ENCODE measurements around the gene LCTL. TPM values are rescaled to one million over a fixed set of nuclear protein-coding genes. Genes with fewer than 3 reads are reported as not detected.

LCTL gene
- total RNA-seq: 0.32 TPM in 1 of 2 replicates, not detected in the other

DNA sequence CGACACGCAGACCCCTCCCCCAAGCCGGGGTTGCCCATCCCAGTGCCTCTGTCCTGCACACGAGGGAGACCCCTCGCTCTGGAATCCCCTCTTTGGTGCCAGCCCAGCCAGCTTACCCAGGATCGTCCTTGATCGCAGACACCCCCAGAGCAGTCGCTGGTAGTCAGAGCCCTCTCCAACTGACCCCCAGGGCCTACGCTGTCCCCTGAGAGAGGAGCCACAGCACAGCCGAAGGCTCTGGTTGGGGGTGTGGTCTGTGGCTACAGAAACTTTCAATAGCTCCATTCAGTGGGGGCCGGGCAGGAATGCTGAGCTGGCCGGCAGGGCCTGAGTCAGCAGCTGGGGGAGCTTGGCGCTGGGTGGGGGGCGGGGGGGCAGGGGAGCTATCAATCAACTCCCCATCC lies at the start of gene LCTL:
TSS of gene LCTL (minus strand) at position 258 of the 404 bp plus-strand sequence. CDS start 633 bp downstream, outside the sequence.

DNA sequence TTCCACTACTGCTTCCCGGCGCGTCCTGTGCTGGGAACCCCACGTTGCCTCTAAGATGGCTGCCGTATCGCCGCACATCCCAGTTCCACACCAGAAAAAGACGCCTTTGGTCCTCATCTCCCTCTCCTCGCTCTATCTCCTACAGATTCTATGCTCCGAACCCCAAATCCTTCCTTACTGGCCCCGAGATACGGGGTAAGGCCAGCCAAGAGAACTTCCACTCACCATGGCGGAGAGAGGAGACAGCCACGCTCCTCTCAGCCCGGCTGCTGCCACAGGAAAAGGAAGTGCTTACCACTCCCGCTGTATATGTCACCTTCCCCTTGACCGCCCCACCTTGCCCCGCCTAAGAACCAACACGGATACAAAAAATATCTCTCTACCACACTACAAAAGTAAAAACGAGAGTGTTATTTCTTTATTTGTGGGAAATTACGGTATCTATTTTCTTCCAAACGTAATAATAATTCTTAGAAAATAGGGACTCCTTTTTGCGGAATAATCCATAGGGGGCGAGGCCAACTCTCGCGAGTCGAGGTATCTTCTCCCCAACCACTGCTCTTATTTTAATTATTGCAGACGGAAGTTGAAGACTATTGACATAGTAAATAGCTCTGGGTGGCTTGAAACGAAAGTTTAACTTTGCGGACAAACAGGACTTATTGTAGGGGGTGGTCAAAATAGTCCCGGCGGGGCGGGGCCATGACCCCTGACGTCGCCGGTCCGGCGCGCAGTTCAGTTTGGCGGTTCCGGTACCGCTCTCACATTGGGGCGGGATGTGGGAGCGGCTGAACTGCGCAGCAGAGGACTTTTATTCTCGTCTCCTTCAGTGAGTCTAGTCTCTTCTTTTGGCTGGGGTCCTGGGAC lies 61.0 kb downstream of the LCTL start, which contains the start of the genes RPL4 and ZWILCH:
TSS of gene RPL4 (minus strand) at position 293 of the 867 bp plus-strand sequence. CDS start at position 228, 65 bp downstream.
TSS of gene ZWILCH (plus strand) at position 764 of the 867 bp plus-strand sequence. CDS start at position 777, 13 bp downstream.

Other genes starting within 250 kb of the LCTL start
- gene TIPIN, start 209.3 kb downstream of the LCTL start, total RNA-seq: 2.9 and 5.4 TPM in 2 replicates
- gene MAP2K1, start 179.1 kb downstream of the LCTL start, total RNA-seq: 56.9 and 82.9 TPM in 2 replicates
- gene SNAPC5, start 68.2 kb downstream of the LCTL start, total RNA-seq: 11.7 and 17.0 TPM in 2 replicates
- 5,866 and 6,819 TPM in 2 replicates for gene RPL4, start 61.1 kb downstream of the LCTL start, total RNA-seq
- 8.3 and 13.3 TPM in 2 replicates for gene ZWILCH, start 60.7 kb downstream of the LCTL start, total RNA-seq
- gene SMAD6, start 136.2 kb upstream of the LCTL start, total RNA-seq: 48.9 and 59.3 TPM in 2 replicates

All from cardiac atrium fibroblast (primary cell).